ENCODE results near the gene TCHP. TPM values are rescaled to one million over a fixed set of nuclear protein-coding genes. Genes with fewer than 3 reads are reported as not detected.
A peak's percentile ranks its signal among the peaks of the same experiment; 100 is the strongest.
"Not testable (repeated sequence)": the region's sequence is repeated elsewhere in the genome, so short reads cannot be mapped to it uniquely, and the experiment has no call there.

TCHP gene
- 21.0 TPM for polyA plus RNA-seq (ENCODE audit: insufficient read length)

GRCh38 chr12:109899783-109900751, at the start of gene TCHP:
Gene TCHP (plus strand): TSS chr12:109900274. CDS start chr12:109903027, 2,753 bp downstream.
- DNase-seq (ENCODE audit: low read depth), result peak; percentile 65

GRCh38 chr12:109850518-109850917, 49.6 kb upstream of the TCHP start:
- DNase-seq (ENCODE audit: low read depth), result not testable (repeated sequence)

- no peak for DNase-seq (ENCODE audit: low read depth)
Observed at GRCh38 chr12:109855377-109855776, 44.7 kb upstream of the TCHP start.

GRCh38 chr12:109857715-109858114, 42.4 kb upstream of the TCHP start:
- no peak for DNase-seq (ENCODE audit: low read depth)

GRCh38 chr12:109858764-109859163, 41.3 kb upstream of the TCHP start:
- DNase-seq (ENCODE audit: low read depth), result no peak

- no peak for DNase-seq (ENCODE audit: low read depth)
Observed at GRCh38 chr12:109860977-109861376, 39.1 kb upstream of the TCHP start.

- no peak for DNase-seq (ENCODE audit: low read depth)
Observed at GRCh38 chr12:109861689-109862314, 38.3 kb upstream of the TCHP start.

GRCh38 chr12:109862491-109862890, 37.6 kb upstream of the TCHP start:
- not testable (repeated sequence) for DNase-seq (ENCODE audit: low read depth)

- DNase-seq (ENCODE audit: low read depth), result no peak
Observed at GRCh38 chr12:109863847-109864712, 36.0 kb upstream of the TCHP start.

GRCh38 chr12:109864916-109865315, 35.2 kb upstream of the TCHP start:
- DNase-seq (ENCODE audit: low read depth), result no peak

GRCh38 chr12:109868182-109869051, 31.7 kb upstream of the TCHP start:
- no peak for DNase-seq (ENCODE audit: low read depth)

GRCh38 chr12:109870648-109871047, 29.4 kb upstream of the TCHP start:
- DNase-seq (ENCODE audit: low read depth), result no peak

- DNase-seq (ENCODE audit: low read depth), result no peak
Observed at GRCh38 chr12:109871668-109872314, 28.3 kb upstream of the TCHP start.

- DNase-seq (ENCODE audit: low read depth), result no peak
Observed at GRCh38 chr12:109873653-109874052, 26.4 kb upstream of the TCHP start.

GRCh38 chr12:109875572-109876131, 24.4 kb upstream of the TCHP start:
- no peak for DNase-seq (ENCODE audit: low read depth)

GRCh38 chr12:109876406-109876805, 23.7 kb upstream of the TCHP start:
- DNase-seq (ENCODE audit: low read depth), result no peak

GRCh38 chr12:109877504-109878246, 22.4 kb upstream of the TCHP start:
- no peak for DNase-seq (ENCODE audit: low read depth)

- DNase-seq (ENCODE audit: low read depth), result no peak
Observed at GRCh38 chr12:109878247-109878625, 21.8 kb upstream of the TCHP start.

GRCh38 chr12:109878749-109879148, 21.3 kb upstream of the TCHP start:
- DNase-seq (ENCODE audit: low read depth), result no peak

Data from forelimb muscle (tissue), 1 donor.